GM19193 (cell line): ENCODE results near the gene DEFB113.

Experiments used
- POLR2A ChIP-seq: IDR thresholded peaks from 4 replicates; pipeline ENCODE4 v1.6.1; 2011; ENCODE audit not compliant: insufficient read depth, insufficient read length; ENCODE audit errors: extremely low read depth

The DEFB113 gene

GRCh38 chr6:49951926-49952325 is 17.5 kb downstream of the DEFB113 start:
- TF ChIP-seq POLR2A: no peak

- no peak for TF ChIP-seq POLR2A
Measured at GRCh38 chr6:49950415-49950751, 19.0 kb downstream of the DEFB113 start.

GRCh38 chr6:49949062-49949461 is 20.4 kb downstream of the DEFB113 start:
- no peak for TF ChIP-seq POLR2A

GRCh38 chr6:49946835-49947234 is 22.6 kb downstream of the DEFB113 start:
- TF ChIP-seq POLR2A: no peak

GRCh38 chr6:49939993-49940498 is 29.4 kb downstream of the DEFB113 start:
- TF ChIP-seq POLR2A: no peak

- TF ChIP-seq POLR2A: no peak
Measured at GRCh38 chr6:49937811-49938210, 31.6 kb downstream of the DEFB113 start.

GRCh38 chr6:49937017-49937416 is 32.4 kb downstream of the DEFB113 start:
- TF ChIP-seq POLR2A: no peak

GRCh38 chr6:49935387-49935786 is 34.0 kb downstream of the DEFB113 start:
- TF ChIP-seq POLR2A: no peak

- TF ChIP-seq POLR2A: no peak
Measured at GRCh38 chr6:49934770-49935169, 34.7 kb downstream of the DEFB113 start.

- no peak for TF ChIP-seq POLR2A
Measured at GRCh38 chr6:49933526-49933925, 35.9 kb downstream of the DEFB113 start.

- TF ChIP-seq POLR2A: no peak
Measured at GRCh38 chr6:49929340-49929739, 40.1 kb downstream of the DEFB113 start.

GRCh38 chr6:49923826-49924225 is 45.6 kb downstream of the DEFB113 start:
- no peak for TF ChIP-seq POLR2A

GRCh38 chr6:49919935-49920644 is 49.3 kb downstream of the DEFB113 start:
- no peak for TF ChIP-seq POLR2A

- TF ChIP-seq POLR2A: no peak
Measured at GRCh38 chr6:49919261-49919660, 50.2 kb downstream of the DEFB113 start.

- TF ChIP-seq POLR2A: no peak
Measured at GRCh38 chr6:49918787-49919186, 50.6 kb downstream of the DEFB113 start.
